Measurements from ENCODE around the gene MMP11.

- no peak for TF ChIP-seq CTCF (IDR thresholded peaks at IDR 0.05; ENCODE audit: poor library complexity)
- no peak for TF ChIP-seq EZH2 (IDR thresholded peaks at IDR 0.05; ENCODE audit: borderline replicate concordance)
- no peak for TF ChIP-seq EZH2phosphoT487 (IDR thresholded peaks at IDR 0.05; ENCODE audit: low read depth, severe bottlenecking, unreplicated experiment)
Measured at GRCh38 chr22:23818541-23818940, 45.9 kb downstream of the MMP11 start.
